Trophoblast cell (in vitro differentiated cells and primary cell): ENCODE data around the gene SLAIN1.

Source experiments
- DNase-seq, 2 donors: peaks; one replicate each; pipeline ENCODE4 v3.0.0-alpha.2; 2016
- H2AFZ ChIP-seq: 2 replicates; pipeline ENCODE4 v1.6.1; 2013; ENCODE audit warnings: low read length, moderate library complexity, mild to moderate bottlenecking; ENCODE audit not compliant: insufficient read depth, poor library complexity
- H2AK5ac ChIP-seq: 2 replicates; pipeline ENCODE4 v1.6.1; 2013; ENCODE audit warnings: mild to moderate bottlenecking, low read length
- H2BK120ac ChIP-seq: 2 replicates; pipeline ENCODE4 v1.6.1; 2013; ENCODE audit warnings: low read length, mild to moderate bottlenecking, moderate library complexity; ENCODE audit not compliant: insufficient read depth, poor library complexity
- H2BK12ac ChIP-seq: 2 replicates; pipeline ENCODE4 v1.6.1; 2013; ENCODE audit warnings: mild to moderate bottlenecking, low read length, moderate library complexity
- H2BK5ac ChIP-seq: 2 replicates; pipeline ENCODE4 v1.6.1; 2013; ENCODE audit warnings: low read length, low read depth, moderate library complexity, mild to moderate bottlenecking; ENCODE audit not compliant: poor library complexity
- H3K14ac ChIP-seq: 2 replicates; pipeline ENCODE4 v1.6.1; 2013; ENCODE audit warnings: mild to moderate bottlenecking, low read length
- H3K18ac ChIP-seq: 2 replicates; pipeline ENCODE4 v1.6.1; 2013; ENCODE audit warnings: mild to moderate bottlenecking, low read length
- H3K23ac ChIP-seq: 2 replicates; pipeline ENCODE4 v1.6.1; 2013; ENCODE audit warnings: low read length
- H3K27ac ChIP-seq: 2 replicates; pipeline ENCODE4 v1.5.1; 2013; ENCODE audit warnings: low read depth, mild to moderate bottlenecking, inconsistent platforms, low read length, moderate library complexity
- H3K27me3 ChIP-seq: 2 replicates; pipeline ENCODE4 v1.6.1; 2013; ENCODE audit warnings: inconsistent platforms, mild to moderate bottlenecking, low read length, moderate library complexity; ENCODE audit not compliant: insufficient read depth
- H3K36me3 ChIP-seq, 2 experiments: 1 replicate in 1 of 2; 2 replicates in 1 of 2; pipeline ENCODE4 v1.6.1; 2013; ENCODE audit warnings: low read length in 2 of 2, mild to moderate bottlenecking in 2 of 2, moderate library complexity in 1 of 2; ENCODE audit not compliant: insufficient read depth in 2 of 2, control insufficient read depth in 1 of 2
- H3K4ac ChIP-seq: 2 replicates; pipeline ENCODE4 v1.6.1; 2013; ENCODE audit warnings: low read depth, mild to moderate bottlenecking, low read length, moderate library complexity
- H3K4me1 ChIP-seq, 2 experiments: 1 replicate in 1 of 2; 2 replicates in 1 of 2; pipeline ENCODE4 v1.6.1; 2013; ENCODE audit warnings: low read length in 2 of 2, mild to moderate bottlenecking in 2 of 2, moderate library complexity in 1 of 2; ENCODE audit not compliant: insufficient read depth in 2 of 2, control insufficient read depth in 1 of 2
- H3K4me2 ChIP-seq: 2 replicates; pipeline ENCODE4 v1.6.1; 2013; ENCODE audit warnings: inconsistent platforms, mild to moderate bottlenecking, low read length, moderate library complexity
- H3K4me3 ChIP-seq: 2 replicates; pipeline ENCODE4 v1.5.1; 2013; ENCODE audit warnings: mild to moderate bottlenecking, low read depth, low read length, inconsistent platforms
- H3K79me1 ChIP-seq: one replicate; pipeline ENCODE4 v1.6.1; 2013; ENCODE audit warnings: low read length
- H3K79me2 ChIP-seq: 2 replicates; pipeline ENCODE4 v1.6.1; 2013; ENCODE audit warnings: low read length, mild to moderate bottlenecking; ENCODE audit not compliant: control insufficient read depth, insufficient read depth, poor library complexity
- H3K9ac ChIP-seq: 2 replicates; pipeline ENCODE4 v1.6.1; 2013; ENCODE audit warnings: mild to moderate bottlenecking, low read length
- H3K9me3 ChIP-seq: 2 replicates; pipeline ENCODE4 v1.6.1; 2013; ENCODE audit warnings: low read depth, mild to moderate bottlenecking, control low read depth, inconsistent platforms, low read length; ENCODE audit not compliant: insufficient read depth
- H4K12ac ChIP-seq: 2 replicates; pipeline ENCODE4 v1.6.1; 2013; ENCODE audit warnings: low read depth, mild to moderate bottlenecking, low read length, moderate library complexity
- H4K8ac ChIP-seq: 2 replicates; pipeline ENCODE4 v1.6.1; 2013; ENCODE audit warnings: low read depth, mild to moderate bottlenecking, low read length, moderate library complexity
- H4K91ac ChIP-seq: one replicate; pipeline ENCODE4 v1.6.1; 2013; ENCODE audit warnings: low read depth, mild to moderate bottlenecking, low read length, moderate library complexity
- WGBS: extraction: QIAGEN DNeasy Blood & Tissue Kit; methylation state at CpG from one replicate; pipeline ENCODE4 v1.1.7; 2013; ENCODE audit warnings: missing lambda C conversion rate; ENCODE audit not compliant: insufficient read length, insufficient coverage; ENCODE audit errors: extremely low coverage; 5-methylcytosine and 5-hydroxymethylcytosine counted together

Gene SLAIN1

GRCh38 chr13:77714119-77714755 is 16.8 kb downstream of the SLAIN1 start:
- no peak overlapping the region for H4K8ac ChIP-seq
- H3K27ac ChIP-seq: no peak overlapping the region
- no peaks in the 10 kb centered on the region for H3K79me2 ChIP-seq
- no peak overlapping the region for H4K91ac ChIP-seq
- no peak overlapping the region for H3K4me3 ChIP-seq
- no peak overlapping the region for H2AK5ac ChIP-seq
- no peaks in the 10 kb centered on the region for H3K36me3 ChIP-seq
- H4K12ac ChIP-seq: no peak overlapping the region
- H2BK5ac ChIP-seq: no peak overlapping the region
- no peaks in the 10 kb centered on the region for H3K79me1 ChIP-seq
- no peaks in the 10 kb centered on the region for H3K4me1 ChIP-seq
- no peak overlapping the region for H2BK12ac ChIP-seq
- no peak overlapping the region for H2AFZ ChIP-seq
- no peak overlapping the region for H3K9ac ChIP-seq
- H3K23ac ChIP-seq: no peak overlapping the region
- H3K18ac ChIP-seq: no peak overlapping the region
- no peaks in the 10 kb centered on the region for H3K27me3 ChIP-seq
- no peaks in the 10 kb centered on the region for H3K9me3 ChIP-seq
- WGBS: no CpG with 5 or more reads among the region's 3 CpGs
- no peak for DNase-seq
- H2BK120ac ChIP-seq: no peak overlapping the region
- H3K14ac ChIP-seq: no peak overlapping the region
- no peak overlapping the region for H3K4me2 ChIP-seq
- H3K4ac ChIP-seq: no peak overlapping the region

DNA sequence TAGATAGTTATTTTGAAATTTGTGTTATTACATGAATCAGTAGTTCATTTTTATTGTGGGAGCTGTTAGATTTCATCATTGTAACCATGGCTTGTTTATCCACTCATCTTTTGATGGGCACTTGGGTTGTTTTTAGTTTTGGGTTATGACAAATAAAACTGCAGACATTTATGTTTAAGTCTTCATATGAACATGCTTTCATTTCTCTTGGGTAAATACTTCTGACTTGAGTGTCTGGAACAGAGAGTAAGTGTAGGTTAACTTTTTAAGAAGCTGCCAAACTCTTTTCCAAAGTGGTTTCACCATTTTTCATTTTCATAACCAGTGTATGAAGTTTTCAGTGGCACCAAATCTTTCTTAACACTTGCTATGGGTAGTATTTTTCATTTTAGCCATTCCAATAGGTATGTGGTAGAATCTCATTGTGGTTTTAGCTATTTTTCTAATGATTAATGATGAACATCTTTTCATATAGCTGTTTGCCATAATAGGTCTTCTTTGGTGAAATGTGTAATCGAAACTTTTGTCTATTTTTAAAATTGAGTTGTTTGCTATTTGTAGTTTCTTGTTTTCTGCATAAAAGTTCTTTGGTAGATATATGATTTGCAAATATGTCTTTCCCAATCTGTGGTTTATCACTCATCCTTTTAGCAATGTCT is 17.9 kb downstream of the SLAIN1 start:
- Histone ChIP-seq H4K91ac (no peak overlapping the region), H2AFZ (no peak overlapping the region), H3K4me3 (no peak overlapping the region), H3K23ac (no peak overlapping the region), H2BK5ac (no peak overlapping the region), H4K8ac (no peak overlapping the region), H3K27me3 (no peaks in the 10 kb centered on the region), H2AK5ac (no peak overlapping the region), H2BK12ac (no peak overlapping the region), H4K12ac (no peak overlapping the region), H3K4ac (no peak overlapping the region), H3K14ac (no peak overlapping the region), H3K4me1 (no peaks in the 10 kb centered on the region), H3K9me3 (no peaks in the 10 kb centered on the region), H3K79me2 (no peaks in the 10 kb centered on the region), H3K36me3 (no peaks in the 10 kb centered on the region), H3K18ac (no peak overlapping the region), H3K79me1 (no peaks in the 10 kb centered on the region), H2BK120ac (no peak overlapping the region), H3K27ac (no peak overlapping the region), H3K9ac (no peak overlapping the region), H3K4me2 (no peak overlapping the region)
- no peak for DNase-seq
- no CpG with 5 or more reads among the region's 1 CpG for WGBS

GRCh38 chr13:77716692-77717091 is 19.2 kb downstream of the SLAIN1 start:
- Histone ChIP-seq H3K79me2 (no peaks in the 10 kb centered on the region), H3K79me1 (no peaks in the 10 kb centered on the region), H3K9me3 (no peaks in the 10 kb centered on the region), H3K18ac (no peak overlapping the region), H2BK5ac (no peak overlapping the region), H2AK5ac (no peak overlapping the region), H3K4me3 (no peak overlapping the region), H2BK12ac (no peak overlapping the region), H3K9ac (no peak overlapping the region), H4K12ac (no peak overlapping the region), H2AFZ (no peak overlapping the region), H3K27me3 (no peaks in the 10 kb centered on the region), H3K23ac (no peak overlapping the region), H3K4me2 (no peak overlapping the region), H3K27ac (no peak overlapping the region), H3K4ac (no peak overlapping the region), H3K14ac (no peak overlapping the region), H4K8ac (no peak overlapping the region), H4K91ac (no peak overlapping the region), H3K36me3 (no peaks in the 10 kb centered on the region), H2BK120ac (no peak overlapping the region), H3K4me1 (no peaks in the 10 kb centered on the region)
- no CpG with 5 or more reads among the region's 2 CpGs for WGBS
- DNase-seq: no peak

- no peak overlapping the region for H3K18ac ChIP-seq
- H3K9me3 ChIP-seq: no peaks in the 10 kb centered on the region
- H4K12ac ChIP-seq: no peak overlapping the region
Observed at GRCh38 chr13:77717508-77717907, 20.0 kb downstream of the SLAIN1 start.

More at GRCh38 chr13:77717508-77717907, 20.0 kb downstream of the SLAIN1 start:
- Histone ChIP-seq H3K36me3 (no peaks in the 10 kb centered on the region), H3K23ac (no peak overlapping the region), H3K4ac (no peak overlapping the region), H3K14ac (no peak overlapping the region), H4K91ac (no peak overlapping the region), H3K4me2 (no peak overlapping the region), H2BK120ac (no peak overlapping the region), H4K8ac (no peak overlapping the region), H3K4me3 (no peak overlapping the region), H2AFZ (no peak overlapping the region), H3K79me1 (no peaks in the 10 kb centered on the region), H3K9ac (no peak overlapping the region), H3K4me1 (no peaks in the 10 kb centered on the region), H3K27ac (no peak overlapping the region), H3K79me2 (no peaks in the 10 kb centered on the region), H3K27me3 (no peaks in the 10 kb centered on the region), H2BK5ac (no peak overlapping the region), H2AK5ac (no peak overlapping the region), H2BK12ac (no peak overlapping the region)
- WGBS: no CpG with 5 or more reads among the region's 4 CpGs
- DNase-seq: no peak
